A549 (cell line): ENCODE results near the gene GRK4. TPM values are rescaled to one million over a fixed set of nuclear protein-coding genes. Genes with fewer than 3 reads are reported as not detected.

ENCODE experiments used
- ATAC-seq, 2 experiments: fragments of 200-7000 bp in 1 of 2; fragments of >200 bp in 1 of 2; cut with Nextera tagmentation in 1 of 2; cut with Tn5 transposase in 1 of 2; 3 replicates each; pipeline versions ENCODE4 v1.8.0 to v1.9.1; 2018 to 2020; ENCODE audit warnings: mild to moderate bottlenecking in 1 of 2, moderate library complexity in 1 of 2
- CTCF ChIA-PET: fragments of 300-600 bp; sonication (Branson Sonifier 250); formaldehyde crosslinking; extraction: SDS; loops from one replicate; lab custom pipeline; 2021; ENCODE audit warnings: antibody characterized with exemption, inconsistent platforms; lab: Yijun Ruan, JAX
- POLR2A ChIA-PET: fragments of 350-600 bp; formaldehyde crosslinking; extraction: SDS; loops from one replicate; lab custom pipeline; 2021; ENCODE audit warnings: antibody characterized with exemption, inconsistent platforms; lab: Yijun Ruan, JAX
- DNase-seq, 2 experiments: peaks; one replicate each; pipeline versions ENCODE4 v3.0.0 to v3.0.0-alpha.2; 2011 to 2016; ENCODE audit warnings: low read depth in 1 of 2, low spot score in 1 of 2
- FAIRE-seq: peaks from 2 replicates; lab custom pipeline; 2011; peaks lifted over from hg19 to GRCh38; lab: Jason Lieb, UNC
- H3K27ac ChIP-seq, 2 experiments: fragments of >200 bp; sonication (Bioruptor Twin); formaldehyde crosslinking; 3 replicates each; pipeline ENCODE4 v1.5.1; 2016 to 2017
- H3K4me1 ChIP-seq: fragments of >200 bp; sonication (Bioruptor Twin); formaldehyde crosslinking; 3 replicates; pipeline ENCODE4 v1.6.1; 2016
- H3K4me2 ChIP-seq: fragments of >200 bp; sonication (Bioruptor Twin); formaldehyde crosslinking; 3 replicates; pipeline ENCODE4 v1.6.1; 2016
- H3K4me3 ChIP-seq: fragments of >200 bp; sonication (Bioruptor Twin); formaldehyde crosslinking; 3 replicates; pipeline ENCODE4 v1.5.1; 2016
- H3K9me3 ChIP-seq: fragments of >200 bp; sonication (Bioruptor Twin); formaldehyde crosslinking; 3 replicates; pipeline ENCODE4 v1.6.1; 2016
- CBX2 ChIP-seq: fragments of 200-600 bp; sonication (generic); IDR thresholded peaks from 2 replicates; pipeline ENCODE4 v1.6.1; 2016; ENCODE audit warnings: low read depth, mild to moderate bottlenecking, borderline replicate concordance
- CEBPB ChIP-seq, 2 experiments: fragments of >200 bp in 1 of 2; sonication (Bioruptor Twin) in 1 of 2; formaldehyde crosslinking in 1 of 2; IDR thresholded peaks; 2 replicates each; pipeline ENCODE4 v1.6.1; 2012 to 2016
- CHD4 ChIP-seq: fragments of 200-600 bp; sonication (generic); IDR thresholded peaks from 2 replicates; pipeline ENCODE4 v1.6.1; 2016; ENCODE audit warnings: antibody characterized with exemption, mild to moderate bottlenecking, borderline replicate concordance
- EP300 ChIP-seq, 2 experiments: fragments of >200 bp; sonication (Bioruptor Twin); formaldehyde crosslinking; IDR thresholded peaks; 2 replicates in 1 of 2; 3 replicates in 1 of 2; pipeline ENCODE4 v1.6.1; 2016 to 2017
- FOSB ChIP-seq: fragments of 250-450 bp; sonication (Bioruptor Pico); IDR thresholded peaks from 2 replicates; pipeline ENCODE4 v1.5.0; 2020; ENCODE audit warnings: mild to moderate bottlenecking, moderate library complexity
- FOSL2 ChIP-seq, 2 experiments: fragments of 450-650 bp in 1 of 2; fragments of >200 bp in 1 of 2; sonication (Bioruptor Twin) in 1 of 2; formaldehyde crosslinking; IDR thresholded peaks; 2 replicates each; pipeline versions ENCODE4 v1.5.0 to v1.6.1; 2016 to 2020; ENCODE audit warnings: mild to moderate bottlenecking in 1 of 2, moderate library complexity in 1 of 2
- FOXS1 ChIP-seq: fragments of 250-450 bp; sonication (Bioruptor Pico); IDR thresholded peaks from 2 replicates; pipeline ENCODE4 v1.5.0; 2020; ENCODE audit warnings: mild to moderate bottlenecking, moderate library complexity
- GATA3 ChIP-seq: IDR thresholded peaks from 2 replicates; pipeline ENCODE4 v1.6.1; 2012; ENCODE audit warnings: borderline replicate concordance
- JUN ChIP-seq, 2 experiments: fragments of >200 bp; sonication (Bioruptor Twin); formaldehyde crosslinking; IDR thresholded peaks; 2 replicates in 1 of 2; 3 replicates in 1 of 2; pipeline ENCODE4 v1.6.1; 2016 to 2017
- MAFK ChIP-seq: fragments of 450-650 bp; IDR thresholded peaks from 2 replicates; pipeline ENCODE4 v1.6.1; 2014; ENCODE audit not compliant: partially characterized antibody
- MAX ChIP-seq: IDR thresholded peaks from 2 replicates; pipeline ENCODE4 v1.6.1; 2012
- MAZ ChIP-seq: fragments of 150-350 bp; IDR thresholded peaks from 2 replicates; pipeline ENCODE4 v1.6.1; 2014; ENCODE audit warnings: antibody characterized with exemption, low read depth, low read length, borderline replicate concordance
- MYC ChIP-seq: IDR thresholded peaks from 2 replicates; pipeline ENCODE4 v1.6.1; 2012; ENCODE audit warnings: mild to moderate bottlenecking, inconsistent platforms, low read length, improper control_type of control experiment, borderline replicate concordance
- NPAS2 ChIP-seq: fragments of 250-450 bp; sonication (Bioruptor Pico); IDR thresholded peaks from 2 replicates; pipeline ENCODE4 v1.8.0; 2022; ENCODE audit warnings: mild to moderate bottlenecking, moderate library complexity, borderline replicate concordance
- PBX3 ChIP-seq: IDR thresholded peaks from 2 replicates; pipeline ENCODE4 v1.6.1; 2012
- PHF8 ChIP-seq: fragments of 200-600 bp; sonication (generic); IDR thresholded peaks from 2 replicates; pipeline ENCODE4 v1.6.1; 2016; ENCODE audit warnings: low read depth, mild to moderate bottlenecking, antibody characterized with exemption, moderate library complexity, borderline replicate concordance
- POLR2A ChIP-seq: IDR thresholded peaks from 2 replicates; pipeline ENCODE4 v1.6.1; 2012; ENCODE audit warnings: mild to moderate bottlenecking, low read length
- POLR2AphosphoS2 ChIP-seq: conservative IDR thresholded peaks from 2 replicates; pipeline ENCODE4 v1.6.1; 2012; ENCODE audit warnings: low read length, improper control_type of control experiment, inconsistent platforms
- RAD21 ChIP-seq, 2 experiments: fragments of >200 bp in 1 of 2; sonication (Bioruptor Twin) in 1 of 2; formaldehyde crosslinking in 1 of 2; IDR thresholded peaks in 1 of 2; conservative IDR thresholded peaks in 1 of 2; 2 replicates in 1 of 2; 3 replicates in 1 of 2; pipeline ENCODE4 v1.6.1; 2012 to 2018; ENCODE audit warnings: inconsistent platforms in 1 of 2
- RARB ChIP-seq: fragments of 250-450 bp; sonication (Bioruptor Pico); IDR thresholded peaks from 2 replicates; pipeline ENCODE4 v1.8.0; 2021; ENCODE audit warnings: mild to moderate bottlenecking, moderate library complexity
- RCOR1 ChIP-seq: fragments of 150-350 bp; IDR thresholded peaks from 2 replicates; pipeline ENCODE4 v1.6.1; 2014; ENCODE audit warnings: antibody characterized with exemption, low read length, low read depth
- RFX5 ChIP-seq: fragments of 450-650 bp; IDR thresholded peaks from 2 replicates; pipeline ENCODE4 v1.7.1; 2014; ENCODE audit warnings: antibody characterized with exemption, mild to moderate bottlenecking, moderate library complexity
- RNF2 ChIP-seq: fragments of 200-600 bp; sonication (generic); IDR thresholded peaks from 2 replicates; pipeline ENCODE4 v1.6.1; 2016; ENCODE audit warnings: low read depth, mild to moderate bottlenecking, antibody characterized with exemption, moderate library complexity, borderline replicate concordance
- SMC3 ChIP-seq: fragments of >200 bp; sonication (Bioruptor Twin); formaldehyde crosslinking; IDR thresholded peaks from 3 replicates; pipeline ENCODE4 v1.6.1; 2018; ENCODE audit warnings: inconsistent platforms
- TFCP2L1 ChIP-seq: fragments of 250-450 bp; sonication (Bioruptor Pico); IDR thresholded peaks from 2 replicates; pipeline ENCODE4 v1.5.0; 2021; ENCODE audit warnings: mild to moderate bottlenecking
- TP53 ChIP-seq: fragments of 250-450 bp; sonication (Bioruptor Pico); IDR thresholded peaks from 2 replicates; pipeline ENCODE4 v1.5.0; 2021; ENCODE audit warnings: mild to moderate bottlenecking, moderate library complexity
- USF2 ChIP-seq: fragments of 450-650 bp; IDR thresholded peaks from 2 replicates; pipeline ENCODE4 v1.6.1; 2014; ENCODE audit warnings: antibody characterized with exemption
- ZC3H11A ChIP-seq: fragments of 450-650 bp; IDR thresholded peaks from 2 replicates; pipeline ENCODE4 v1.6.1; 2014; ENCODE audit warnings: antibody characterized with exemption, mild to moderate bottlenecking
- ZFP36 ChIP-seq: fragments of 450-650 bp; IDR thresholded peaks from 2 replicates; pipeline ENCODE4 v1.6.1; 2014; ENCODE audit warnings: borderline replicate concordance; ENCODE audit not compliant: partially characterized antibody
- ZSCAN20 ChIP-seq: fragments of 250-450 bp; sonication (Bioruptor Pico); IDR thresholded peaks from 2 replicates; pipeline ENCODE4 v1.8.0; 2022; ENCODE audit warnings: mild to moderate bottlenecking, moderate library complexity
- WGBS: methylation state at CpG from one replicate; pipeline ENCODE4 v1.1.6; 2017; ENCODE audit errors: missing lambda C conversion rate; 5-methylcytosine and 5-hydroxymethylcytosine counted together
- polyA plus RNA-seq, 4 experiments: library from polyadenylated mRNA; depleted of rRNA in 3 of 4; stranded (reverse); fragments of >200 nt; fragmentation: RNase III in 1 of 4; extraction: RNeasy Plus Mini Kit Qiagen cat#74134 plus additional on column Dnase treatment in 1 of 4; gene quantifications; 2 replicates in 3 of 4; 3 replicates in 1 of 4; pipeline ENCODE4 v1.2.3, GENCODE V29; 2011 to 2017
- TF ChIP-seq, protein P1 (sequence below): fragments of >200 bp; sonication (Bioruptor Twin); formaldehyde crosslinking; IDR thresholded peaks from 3 replicates; pipeline ENCODE4 v1.5.1; 2016

Gene GRK4
- polyA plus RNA-seq, 2 of the 4 experiments (the other 2 are of a cell fraction) = 0.76 to 0.96 TPM

DNA sequence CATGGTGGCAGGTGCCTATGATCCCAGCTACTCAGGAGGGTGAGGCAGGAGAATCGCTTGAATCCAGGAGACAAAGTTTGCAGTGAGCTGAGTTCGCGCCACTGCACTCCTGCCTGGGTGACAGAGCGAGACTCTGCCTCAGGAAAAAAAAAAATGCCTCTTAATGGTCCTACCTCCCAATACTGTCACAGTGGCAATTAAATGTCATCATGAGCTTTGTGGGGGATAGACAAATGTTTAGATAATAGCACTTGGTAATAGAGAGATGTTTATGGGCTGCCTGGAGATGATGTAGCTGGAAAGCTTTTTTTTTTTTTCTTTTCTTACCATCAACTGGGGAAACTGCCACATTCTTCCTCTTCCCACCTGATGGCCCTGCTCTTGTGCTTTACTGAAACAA is 33.0 kb downstream of the GRK4 start:
- no peak for ATAC-seq

DNA sequence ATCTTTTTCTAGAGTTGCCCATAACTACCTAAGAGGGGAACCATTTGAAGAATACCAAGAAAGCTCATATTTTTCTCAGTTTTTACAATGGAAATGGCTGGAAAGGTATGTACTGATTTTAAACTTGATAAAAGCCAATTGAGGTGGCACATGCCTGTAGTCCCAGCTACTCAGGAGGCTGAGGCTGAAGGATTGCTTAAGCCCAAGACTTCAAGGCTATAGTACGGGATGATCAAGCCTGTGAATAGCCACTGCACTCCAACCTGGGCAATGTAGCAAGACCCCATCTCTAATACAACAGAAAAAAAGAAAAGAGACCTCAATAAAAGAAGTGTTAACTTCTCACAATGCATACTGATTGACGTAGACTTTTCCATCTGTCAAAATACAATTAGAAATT is 44.4 kb downstream of the GRK4 start:
- POLR2A ChIA-PET = no interaction called here
- CTCF ChIA-PET = interaction anchor here (1.1 kb wide), 1 partner anchor 29 kb away, joined by 3 read pairs; no protein-coding TSS in a partner anchor

More for the DNA sequence above, 33.0 kb downstream of the GRK4 start:
- TF ChIP-seq FOSL2 (IDR thresholded peaks at IDR 0.05) (no peak), FOSL2 (CRISPR knock-in tag; IDR thresholded peaks at IDR 0.05) (no peak), JUN (IDR thresholded peaks at IDR 0.05) (no peak), NPAS2 (CRISPR knock-in tag) (no peak), FOXS1 (CRISPR knock-in tag) (no peak), CBX2 (no peak), MYC (no peak), CEBPB (IDR thresholded peaks at IDR 0.05) (no peak), MAX (no peak), MAFK (no peak), PHF8 (no peak), RARB (no peak), RAD21 (conservative IDR thresholded peaks at IDR 0.05 in 1 of 2, IDR thresholded peaks at IDR 0.05 in 1 of 2) (no peak), EP300 (IDR thresholded peaks at IDR 0.05) (no peak), RNF2 (no peak), POLR2AphosphoS2 (no peak), CHD4 (no peak)
- DNase-seq (no peak), FAIRE-seq (no peak)
- Histone ChIP-seq H3K27ac (no peak overlapping the region), H3K4me1 (no peaks in the 10 kb centered on the region), H3K9me3 (no peaks in the 10 kb centered on the region), H3K4me3 (no peak overlapping the region), H3K4me2 (no peak overlapping the region)
- ChIA-PET CTCF (interaction anchor here (0.6 to 1.0 kb wide), 2 partner anchors 18 to 474 kb away, joined by 3 read pairs; no protein-coding TSS in a partner anchor), POLR2A (no interaction called here)
- 86% methylated on average over 4 of the region's 4 CpGs for WGBS

More for the DNA sequence above, 44.4 kb downstream of the GRK4 start:
- TF ChIP-seq POLR2A = no peak
- no peak for TF ChIP-seq PBX3
- no peak for TF ChIP-seq MAZ
- TF ChIP-seq TFCP2L1 (CRISPR knock-in tag) = no peak
- no peak for TF ChIP-seq TP53 (CRISPR knock-in tag)
- no peak for TF ChIP-seq USF2
- TF ChIP-seq ZC3H11A = no peak
- TF ChIP-seq MAX = no peak
- TF ChIP-seq, protein P1, sequence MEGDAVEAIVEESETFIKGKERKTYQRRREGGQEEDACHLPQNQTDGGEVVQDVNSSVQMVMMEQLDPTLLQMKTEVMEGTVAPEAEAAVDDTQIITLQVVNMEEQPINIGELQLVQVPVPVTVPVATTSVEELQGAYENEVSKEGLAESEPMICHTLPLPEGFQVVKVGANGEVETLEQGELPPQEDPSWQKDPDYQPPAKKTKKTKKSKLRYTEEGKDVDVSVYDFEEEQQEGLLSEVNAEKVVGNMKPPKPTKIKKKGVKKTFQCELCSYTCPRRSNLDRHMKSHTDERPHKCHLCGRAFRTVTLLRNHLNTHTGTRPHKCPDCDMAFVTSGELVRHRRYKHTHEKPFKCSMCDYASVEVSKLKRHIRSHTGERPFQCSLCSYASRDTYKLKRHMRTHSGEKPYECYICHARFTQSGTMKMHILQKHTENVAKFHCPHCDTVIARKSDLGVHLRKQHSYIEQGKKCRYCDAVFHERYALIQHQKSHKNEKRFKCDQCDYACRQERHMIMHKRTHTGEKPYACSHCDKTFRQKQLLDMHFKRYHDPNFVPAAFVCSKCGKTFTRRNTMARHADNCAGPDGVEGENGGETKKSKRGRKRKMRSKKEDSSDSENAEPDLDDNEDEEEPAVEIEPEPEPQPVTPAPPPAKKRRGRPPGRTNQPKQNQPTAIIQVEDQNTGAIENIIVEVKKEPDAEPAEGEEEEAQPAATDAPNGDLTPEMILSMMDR = no peak
- no peak for TF ChIP-seq GATA3
- no peak for TF ChIP-seq POLR2AphosphoS2
- TF ChIP-seq FOSL2 (IDR thresholded peaks at IDR 0.05) = no peak
- no peak for TF ChIP-seq FOSL2 (CRISPR knock-in tag; IDR thresholded peaks at IDR 0.05)
- TF ChIP-seq SMC3 = no peak
- no peak for TF ChIP-seq ZFP36
- TF ChIP-seq CBX2 = no peak
- TF ChIP-seq FOSB (CRISPR knock-in tag) = no peak
- TF ChIP-seq RFX5 = no peak
- no peak for TF ChIP-seq ZSCAN20
- no peak for TF ChIP-seq RCOR1
- DNase-seq (no peak), ATAC-seq (no peak), FAIRE-seq (no peak)
- no peak overlapping the region for H3K4me3 ChIP-seq
- H3K9me3 ChIP-seq = no peaks in the 10 kb centered on the region
- H3K27ac ChIP-seq = no peak overlapping the region
- WGBS = 50% methylated on average over 2 of the region's 2 CpGs
- no peaks in the 10 kb centered on the region for H3K4me1 ChIP-seq
- H3K4me2 ChIP-seq = no peak overlapping the region
